Measurements from ENCODE around the gene KANSL1. TPM values are rescaled to one million over a fixed set of nuclear protein-coding genes. Genes with fewer than 3 reads are reported as not detected.

KANSL1 gene
- total RNA-seq, 2 donors from 2014 or later, result 26.6 to 29.2 TPM

DNA sequence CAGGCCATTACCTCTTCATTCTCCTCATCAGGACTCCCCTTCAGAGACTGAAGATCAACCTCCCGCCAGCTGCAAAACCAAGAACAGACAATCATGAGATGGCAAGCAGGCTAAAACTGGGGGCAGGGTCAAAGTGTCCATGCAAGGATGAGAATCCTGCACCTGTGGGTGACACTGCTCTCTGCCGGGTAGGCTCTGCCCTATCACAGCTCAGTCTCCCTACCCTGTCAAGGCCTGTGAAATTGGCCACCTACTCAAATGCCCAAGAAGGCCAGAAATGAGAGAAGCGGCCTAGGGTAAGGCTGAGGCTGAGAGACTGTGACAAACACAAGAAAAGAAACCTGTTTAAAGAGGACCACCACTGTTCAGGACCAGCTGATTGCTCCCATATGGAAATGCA, 159.8 kb downstream of the KANSL1 start:
- H3K4me3 ChIP-seq, result no peak overlapping the region
- TF ChIP-seq, protein P1, sequence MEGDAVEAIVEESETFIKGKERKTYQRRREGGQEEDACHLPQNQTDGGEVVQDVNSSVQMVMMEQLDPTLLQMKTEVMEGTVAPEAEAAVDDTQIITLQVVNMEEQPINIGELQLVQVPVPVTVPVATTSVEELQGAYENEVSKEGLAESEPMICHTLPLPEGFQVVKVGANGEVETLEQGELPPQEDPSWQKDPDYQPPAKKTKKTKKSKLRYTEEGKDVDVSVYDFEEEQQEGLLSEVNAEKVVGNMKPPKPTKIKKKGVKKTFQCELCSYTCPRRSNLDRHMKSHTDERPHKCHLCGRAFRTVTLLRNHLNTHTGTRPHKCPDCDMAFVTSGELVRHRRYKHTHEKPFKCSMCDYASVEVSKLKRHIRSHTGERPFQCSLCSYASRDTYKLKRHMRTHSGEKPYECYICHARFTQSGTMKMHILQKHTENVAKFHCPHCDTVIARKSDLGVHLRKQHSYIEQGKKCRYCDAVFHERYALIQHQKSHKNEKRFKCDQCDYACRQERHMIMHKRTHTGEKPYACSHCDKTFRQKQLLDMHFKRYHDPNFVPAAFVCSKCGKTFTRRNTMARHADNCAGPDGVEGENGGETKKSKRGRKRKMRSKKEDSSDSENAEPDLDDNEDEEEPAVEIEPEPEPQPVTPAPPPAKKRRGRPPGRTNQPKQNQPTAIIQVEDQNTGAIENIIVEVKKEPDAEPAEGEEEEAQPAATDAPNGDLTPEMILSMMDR (IDR thresholded peaks at IDR 0.05), result no peak
- no peak overlapping the region for H3K27ac ChIP-seq
- DNase-seq (ENCODE audit: low spot score), result no peak
- H3K27me3 ChIP-seq, result no peaks in the 10 kb centered on the region
- peaks cover 80% of the 10 kb centered on the region for H3K36me3 ChIP-seq
- no peaks in the 10 kb centered on the region for H3K9me3 ChIP-seq
- H3K4me1 ChIP-seq, result peaks cover 0 to 7% of the 10 kb centered on the region in 2 donors

DNA sequence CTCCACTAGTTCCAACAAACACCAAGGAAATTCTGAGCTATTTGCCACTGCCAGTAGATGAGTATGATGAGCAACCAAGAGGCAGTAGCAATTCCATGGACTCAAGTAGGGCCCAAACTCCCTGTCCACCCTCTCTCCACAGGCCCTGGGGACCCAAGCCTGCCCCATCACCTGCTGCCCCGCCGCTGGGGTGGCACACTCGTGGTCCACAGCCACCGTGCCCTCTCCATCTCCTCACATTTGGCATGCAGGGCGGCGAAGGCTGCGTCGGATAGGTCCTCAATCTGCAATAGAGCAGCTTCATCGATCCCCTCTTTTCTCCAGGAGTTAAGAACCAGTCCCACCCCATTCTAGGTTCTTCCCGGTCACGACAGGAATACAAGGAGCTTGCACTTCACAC, 160.3 kb downstream of the KANSL1 start:
- Histone ChIP-seq H3K36me3 (peaks cover 75% of the 10 kb centered on the region), H3K4me1 (peaks cover 0 to 8% of the 10 kb centered on the region in 2 donors), H3K9me3 (no peaks in the 10 kb centered on the region), H3K27me3 (no peaks in the 10 kb centered on the region), H3K4me3 (no peak overlapping the region), H3K27ac (no peak overlapping the region)
- no peak for DNase-seq (ENCODE audit: low spot score)
- TF ChIP-seq, protein P1 (IDR thresholded peaks at IDR 0.05), result no peak

DNA sequence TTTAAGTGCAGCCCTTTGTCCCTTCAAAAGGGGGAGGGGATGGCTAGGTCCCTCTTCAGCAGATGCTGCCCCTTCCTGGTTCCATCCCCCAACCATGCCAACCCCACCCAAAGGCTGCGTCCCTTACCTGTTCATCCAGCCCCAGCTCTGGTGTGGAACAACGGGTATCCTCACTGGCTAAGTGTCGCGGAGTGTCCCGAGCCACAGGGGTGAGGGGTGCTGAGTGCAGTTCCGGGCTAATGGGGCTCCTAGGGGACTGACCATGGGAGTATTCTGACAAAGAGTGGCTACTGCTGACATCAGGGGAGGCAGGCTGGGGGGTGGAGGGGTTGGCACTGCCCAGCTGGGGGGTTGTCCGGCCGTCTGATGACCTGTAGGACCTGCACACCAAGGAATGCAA, 161.3 kb downstream of the KANSL1 start:
- Histone ChIP-seq H3K9me3 (no peaks in the 10 kb centered on the region), H3K36me3 (peaks cover 66% of the 10 kb centered on the region), H3K27ac (no peak overlapping the region), H3K4me1 (peaks cover 0 to 18% of the 10 kb centered on the region in 2 donors), H3K4me3 (no peak overlapping the region), H3K27me3 (no peaks in the 10 kb centered on the region)
- TF ChIP-seq, protein P1 (IDR thresholded peaks at IDR 0.05), result no peak
- no peak for DNase-seq (ENCODE audit: low spot score)

DNA sequence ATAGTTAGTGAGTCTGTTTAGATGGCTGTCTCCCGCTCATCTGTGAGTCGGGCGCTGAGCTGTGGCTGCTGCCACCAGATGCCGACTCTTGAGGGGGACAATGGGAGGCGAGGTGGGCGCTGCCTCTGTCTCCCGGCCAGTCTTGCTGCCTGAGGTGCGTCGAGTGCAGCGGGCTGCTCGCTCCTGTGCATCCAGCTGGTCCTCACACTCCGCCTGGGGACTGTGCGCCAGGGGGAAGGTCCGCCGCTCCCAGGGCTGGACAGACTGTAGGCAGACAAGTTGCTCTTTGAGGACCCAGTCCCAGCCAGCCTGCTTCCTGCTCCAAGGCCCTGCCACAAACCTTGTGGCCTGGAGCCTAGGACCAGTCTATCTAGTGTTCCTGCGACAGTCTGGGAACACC, 161.8 kb downstream of the KANSL1 start:
- H3K36me3 ChIP-seq, result peaks cover 65% of the 10 kb centered on the region
- TF ChIP-seq, protein P1 (IDR thresholded peaks at IDR 0.05), result no peak
- no peak overlapping the region for H3K4me3 ChIP-seq
- no peaks in the 10 kb centered on the region for H3K27me3 ChIP-seq
- DNase-seq (ENCODE audit: low spot score), result no peak
- no peaks in the 10 kb centered on the region for H3K9me3 ChIP-seq
- H3K27ac ChIP-seq, result no peak overlapping the region
- H3K4me1 ChIP-seq, result peaks cover 0 to 18% of the 10 kb centered on the region in 2 donors

DNA sequence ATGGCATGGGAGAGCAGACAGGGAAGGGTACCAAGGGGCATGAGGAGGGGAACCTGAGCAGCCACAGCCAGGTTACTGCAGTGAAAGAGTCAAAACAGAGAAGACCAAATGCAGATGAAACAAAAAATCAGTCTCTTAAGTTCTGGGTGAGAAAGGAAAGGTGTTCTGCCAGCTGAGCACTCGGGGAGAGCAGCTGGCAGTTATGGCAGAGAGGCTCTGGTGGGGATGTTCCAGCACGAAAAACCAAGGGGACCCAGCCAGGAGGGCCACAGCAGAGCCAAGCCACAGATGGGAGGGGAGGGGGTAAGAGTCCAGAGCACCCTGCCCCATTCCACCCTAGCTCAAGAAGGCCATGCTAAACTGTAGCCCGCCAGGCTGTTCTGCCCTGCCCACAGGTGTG, 162.5 kb downstream of the KANSL1 start:
- TF ChIP-seq, protein P1 (IDR thresholded peaks at IDR 0.05), result no peak
- H3K27me3 ChIP-seq, result no peaks in the 10 kb centered on the region
- peaks cover 0 to 18% of the 10 kb centered on the region in 2 donors for H3K4me1 ChIP-seq
- peaks cover 58% of the 10 kb centered on the region for H3K36me3 ChIP-seq
- no peaks in the 10 kb centered on the region for H3K9me3 ChIP-seq
- DNase-seq (ENCODE audit: low spot score), result no peak
- no peak overlapping the region for H3K4me3 ChIP-seq
- no peak overlapping the region for H3K27ac ChIP-seq

DNA sequence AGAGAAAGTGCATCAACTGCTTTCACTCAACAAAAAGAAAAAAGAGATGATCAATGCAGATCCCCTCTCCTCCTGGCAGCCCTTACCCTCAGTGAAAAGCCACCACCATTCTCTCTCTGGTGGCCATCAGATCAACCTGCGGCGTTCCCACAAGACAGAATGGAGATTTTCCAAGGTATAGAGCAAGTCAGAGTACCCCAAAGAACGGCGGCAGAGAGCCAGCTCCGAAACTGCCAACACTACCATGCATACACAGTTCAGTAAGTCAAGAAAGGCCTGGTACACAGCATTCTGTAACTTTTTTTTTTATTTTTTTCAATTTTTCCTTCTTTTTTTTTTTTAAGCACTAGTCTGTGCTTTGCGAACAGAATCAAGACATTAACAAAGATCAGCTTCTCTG, 163.6 kb downstream of the KANSL1 start:
- Histone ChIP-seq H3K9me3 (no peaks in the 10 kb centered on the region), H3K27ac (no peak overlapping the region), H3K36me3 (peaks cover 48% of the 10 kb centered on the region), H3K4me3 (no peak overlapping the region), H3K27me3 (no peaks in the 10 kb centered on the region), H3K4me1 (peaks cover 0 to 18% of the 10 kb centered on the region in 2 donors)
- DNase-seq (ENCODE audit: low spot score), result no peak
- TF ChIP-seq, protein P1 (IDR thresholded peaks at IDR 0.05), result no peak

Data from right atrium auricular region (tissue), 2 donors.